SJSA1 (cell line): ENCODE data around the gene ZSWIM5. TPM values are rescaled to one million over a fixed set of nuclear protein-coding genes. Genes with fewer than 3 reads are reported as not detected.
"Not testable (repeated sequence)": the region's sequence is repeated elsewhere in the genome, so short reads cannot be mapped to it uniquely, and the experiment has no call there.

Experiments
- DNase-seq, 2 experiments: peaks; one replicate each; pipeline ENCODE4 v3.0.0-alpha.2; 2015 to 2020; ENCODE audit warnings: low spot score in 2 of 2, low read depth in 1 of 2
- H3K27ac ChIP-seq: fragments of 250-450 bp; sonication (Bioruptor Pico); 2 replicates; pipeline ENCODE4 v1.5.1; 2020; ENCODE audit warnings: mild to moderate bottlenecking, moderate library complexity
- H3K27me3 ChIP-seq: fragments of 250-450 bp; sonication (Bioruptor Pico); replicated peaks from 2 replicates; pipeline ENCODE4 v1.5.1; 2020; ENCODE audit warnings: mild to moderate bottlenecking, moderate library complexity
- H3K36me3 ChIP-seq: fragments of 250-450 bp; sonication (Bioruptor Pico); 2 replicates; pipeline ENCODE4 v1.5.1; 2020; ENCODE audit warnings: mild to moderate bottlenecking
- H3K4me1 ChIP-seq: fragments of 250-450 bp; sonication (Bioruptor Pico); replicated peaks from 2 replicates; pipeline ENCODE4 v1.6.1; 2021; ENCODE audit warnings: mild to moderate bottlenecking
- H3K4me3 ChIP-seq: fragments of 250-450 bp; sonication (Bioruptor Pico); 2 replicates; pipeline ENCODE4 v1.5.1; 2020; ENCODE audit warnings: mild to moderate bottlenecking
- H3K9me3 ChIP-seq: fragments of 250-450 bp; sonication (Bioruptor Pico); replicated peaks from 2 replicates; pipeline ENCODE4 v1.5.1; 2020; ENCODE audit warnings: mild to moderate bottlenecking
- total RNA-seq: library from RNA; depleted of rRNA; stranded (reverse); fragments of >200 nt; shearing (Covaris generic); gene quantifications from 2 replicates; pipeline ENCODE4 v1.2.3, GENCODE V29; 2014

Gene ZSWIM5
- total RNA-seq, 1 experiment from 2014 or later, result 0.03 TPM

GRCh38 chr1:45111239-45111638 lies 95.2 kb downstream of the ZSWIM5 start:
- 0 out of 2 replicates have a peak, but pooled peaks cover 2% of the 10 kb centered on the region for H3K9me3 ChIP-seq
- H3K36me3 ChIP-seq, result no peaks in the 10 kb centered on the region
- peaks cover 4% of the 10 kb centered on the region; the same call in 1 of the 2 replicates for H3K27me3 ChIP-seq
- no peak overlapping the region for H3K4me3 ChIP-seq
- H3K27ac ChIP-seq, result no peak overlapping the region
- H3K4me1 ChIP-seq, result no peaks in the 10 kb centered on the region
- DNase-seq, result no peak

GRCh38 chr1:45107782-45108181 lies 98.6 kb downstream of the ZSWIM5 start:
- H3K36me3 ChIP-seq, result no peaks in the 10 kb centered on the region
- 0 out of 2 replicates have a peak, but pooled peaks cover 2% of the 10 kb centered on the region for H3K9me3 ChIP-seq
- H3K4me1 ChIP-seq, result no peaks in the 10 kb centered on the region
- no peaks in the 10 kb centered on the region for H3K27me3 ChIP-seq
- H3K27ac ChIP-seq, result no peak overlapping the region
- DNase-seq, result no peak
- H3K4me3 ChIP-seq, result no peak overlapping the region

- H3K27me3 ChIP-seq, DNase-seq, H3K36me3 ChIP-seq, H3K9me3 ChIP-seq, H3K4me1 ChIP-seq, H3K27ac ChIP-seq, H3K4me3 ChIP-seq: not testable (repeated sequence)
Observed at GRCh38 chr1:45106864-45107263, 99.5 kb downstream of the ZSWIM5 start.

- not testable (repeated sequence) for H3K4me3 ChIP-seq, H3K27me3 ChIP-seq, H3K27ac ChIP-seq, H3K36me3 ChIP-seq, H3K4me1 ChIP-seq, H3K9me3 ChIP-seq, DNase-seq
Observed at GRCh38 chr1:45106156-45106545, 100.3 kb downstream of the ZSWIM5 start.

GRCh38 chr1:45105486-45106155 lies 100.8 kb downstream of the ZSWIM5 start:
- H3K27me3 ChIP-seq, H3K27ac ChIP-seq, H3K9me3 ChIP-seq, H3K36me3 ChIP-seq, H3K4me1 ChIP-seq, H3K4me3 ChIP-seq, DNase-seq: not testable (repeated sequence)

- Histone ChIP-seq H3K9me3 (no peaks in the 10 kb centered on the region), H3K27ac (no peak overlapping the region), H3K36me3 (no peaks in the 10 kb centered on the region), H3K27me3 (no peaks in the 10 kb centered on the region), H3K4me1 (no peaks in the 10 kb centered on the region), H3K4me3 (no peak overlapping the region)
- no peak for DNase-seq
Observed at GRCh38 chr1:45103534-45103933, 102.9 kb downstream of the ZSWIM5 start.

- H3K4me3 ChIP-seq, result no peak overlapping the region
- no peaks in the 10 kb centered on the region for H3K4me1 ChIP-seq
- no peak for DNase-seq
Observed at GRCh38 chr1:45101947-45102346, 104.5 kb downstream of the ZSWIM5 start.

GRCh38 chr1:45101528-45101927 lies 104.9 kb downstream of the ZSWIM5 start:
- not testable (repeated sequence) for H3K27me3 ChIP-seq, H3K36me3 ChIP-seq, H3K9me3 ChIP-seq, DNase-seq, H3K4me3 ChIP-seq, H3K4me1 ChIP-seq, H3K27ac ChIP-seq

More at GRCh38 chr1:45101947-45102346, 104.5 kb downstream of the ZSWIM5 start:
- Histone ChIP-seq H3K27ac (no peak overlapping the region), H3K9me3 (no peaks in the 10 kb centered on the region), H3K27me3 (no peaks in the 10 kb centered on the region), H3K36me3 (no peaks in the 10 kb centered on the region)

- H3K9me3 ChIP-seq, result no peaks in the 10 kb centered on the region
- H3K36me3 ChIP-seq, result no peaks in the 10 kb centered on the region
- H3K27ac ChIP-seq, result no peak overlapping the region
- DNase-seq, result no peak
- no peak overlapping the region for H3K4me3 ChIP-seq
- H3K27me3 ChIP-seq, result no peaks in the 10 kb centered on the region
- H3K4me1 ChIP-seq, result no peaks in the 10 kb centered on the region
Observed at GRCh38 chr1:45097944-45098343, 108.5 kb downstream of the ZSWIM5 start.

GRCh38 chr1:45097079-45097478 lies 109.3 kb downstream of the ZSWIM5 start:
- no peak overlapping the region for H3K27ac ChIP-seq
- no peaks in the 10 kb centered on the region for H3K4me1 ChIP-seq
- no peaks in the 10 kb centered on the region for H3K36me3 ChIP-seq
- H3K4me3 ChIP-seq, result no peak overlapping the region
- H3K9me3 ChIP-seq, result no peaks in the 10 kb centered on the region
- no peaks in the 10 kb centered on the region for H3K27me3 ChIP-seq
- no peak for DNase-seq

GRCh38 chr1:45095450-45095849 lies 111.0 kb downstream of the ZSWIM5 start:
- Histone ChIP-seq H3K4me1 (no peaks in the 10 kb centered on the region), H3K36me3 (no peaks in the 10 kb centered on the region), H3K27ac (no peak overlapping the region), H3K4me3 (no peak overlapping the region), H3K9me3 (no peaks in the 10 kb centered on the region), H3K27me3 (no peaks in the 10 kb centered on the region)
- no peak for DNase-seq

- H3K27me3 ChIP-seq, H3K4me3 ChIP-seq, H3K9me3 ChIP-seq, H3K4me1 ChIP-seq, DNase-seq, H3K36me3 ChIP-seq, H3K27ac ChIP-seq: not testable (repeated sequence)
Observed at GRCh38 chr1:45094371-45094770, 112.0 kb downstream of the ZSWIM5 start.

GRCh38 chr1:45093334-45093733 lies 113.1 kb downstream of the ZSWIM5 start:
- no peak overlapping the region for H3K27ac ChIP-seq
- H3K4me3 ChIP-seq, result no peak overlapping the region
- DNase-seq, result no peak
- H3K4me1 ChIP-seq, result no peaks in the 10 kb centered on the region
- no peaks in the 10 kb centered on the region for H3K36me3 ChIP-seq
- H3K9me3 ChIP-seq, result no peaks in the 10 kb centered on the region
- H3K27me3 ChIP-seq, result no peaks in the 10 kb centered on the region

- H3K27ac ChIP-seq, result no peak overlapping the region
- no peaks in the 10 kb centered on the region for H3K36me3 ChIP-seq
- no peak for DNase-seq
- no peak overlapping the region for H3K4me3 ChIP-seq
- no peaks in the 10 kb centered on the region for H3K9me3 ChIP-seq
- no peaks in the 10 kb centered on the region for H3K4me1 ChIP-seq
- H3K27me3 ChIP-seq, result 0 out of 2 replicates have a peak, but pooled peaks cover 6% of the 10 kb centered on the region
Observed at GRCh38 chr1:45089711-45090110, 116.7 kb downstream of the ZSWIM5 start.

GRCh38 chr1:45084562-45084961 lies 121.8 kb downstream of the ZSWIM5 start:
- Histone ChIP-seq H3K36me3 (no peaks in the 10 kb centered on the region), H3K27ac (no peak overlapping the region), H3K4me3 (no peak overlapping the region), H3K4me1 (no peaks in the 10 kb centered on the region), H3K27me3 (0 out of 2 replicates have a peak, but pooled peaks cover 6% of the 10 kb centered on the region), H3K9me3 (no peaks in the 10 kb centered on the region)
- no peak for DNase-seq
